GM12878 (cell line): ENCODE data around the gene TMEM14A. TPM values are rescaled to one million over a fixed set of nuclear protein-coding genes. Genes with fewer than 3 reads are reported as not detected.

Experiments used
- ATAC-seq: fragments of 200-7000 bp; cut with Tn5 transposase; 3 replicates; pipeline ENCODE4 v1.9.1; 2020; ENCODE audit warnings: mild to moderate bottlenecking, moderate library complexity
- BruUV-seq: library from RNA; stranded (reverse); fragments of 400-500 nt; replicated peaks from 2 replicates; lab custom pipeline; 2021; lab: Mats Ljungman, UMichigan
- CTCF ChIA-PET: fragments of 300-600 bp; sonication (Branson Sonifier 250); formaldehyde crosslinking; extraction: SDS; loops from one replicate; lab custom pipeline; 2021; ENCODE audit warnings: inconsistent platforms; lab: Yijun Ruan, JAX
- POLR2A ChIA-PET: fragments of 350-600 bp; formaldehyde crosslinking; extraction: SDS; loops from one replicate; lab custom pipeline; 2021; ENCODE audit warnings: inconsistent platforms; lab: Charles Lee
- RAD21 ChIA-PET: fragments of 300-600 bp; sonication (Branson Sonifier 250); formaldehyde crosslinking; loops from one replicate; lab custom pipeline; 2023; ENCODE audit warnings: antibody characterized with exemption; ENCODE audit not compliant: unreplicated experiment; lab: Charles Lee
- SMC1A ChIA-PET: fragments of 300-600 bp; sonication (Branson Sonifier 250); formaldehyde crosslinking; loops from one replicate; lab custom pipeline; 2023; ENCODE audit not compliant: unreplicated experiment, uncharacterized antibody; lab: Charles Lee
- DNase-seq: peaks from one replicate; pipeline ENCODE4 v3.0.0-alpha.2; 2011; ENCODE audit warnings: low read depth, low spot score
- FAIRE-seq: peaks from 3 replicates; lab custom pipeline; 2011; peaks lifted over from hg19 to GRCh38; lab: Jason Lieb, UNC
- H2AFZ ChIP-seq: 2 replicates; pipeline ENCODE4 v1.6.0; 2011; ENCODE audit warnings: low read depth, low read length, control low read depth; ENCODE audit not compliant: control insufficient read depth
- H3K27ac ChIP-seq: 2 replicates; pipeline ENCODE4 v1.5.1; 2011; ENCODE audit warnings: control low read depth; ENCODE audit not compliant: control insufficient read depth, insufficient read depth
- H3K27me3 ChIP-seq, 2 experiments: replicated peaks in 1 of 2; 2 replicates each; pipeline versions ENCODE4 v1.6.0 to v1.6.1; 2011; ENCODE audit warnings: low read length in 1 of 2; ENCODE audit not compliant: control insufficient read depth in 2 of 2, insufficient read depth in 2 of 2
- H3K36me3 ChIP-seq, 2 experiments: 2 replicates each; pipeline ENCODE4 v1.5.1; 2011; ENCODE audit warnings: low read length in 1 of 2; ENCODE audit not compliant: control insufficient read depth in 2 of 2, insufficient read depth in 2 of 2
- H3K4me1 ChIP-seq: 2 replicates; pipeline ENCODE4 v1.6.1; 2011; ENCODE audit warnings: mild to moderate bottlenecking, low read length, moderate library complexity, mixed read lengths; ENCODE audit not compliant: control insufficient read depth, insufficient read depth
- H3K4me2 ChIP-seq: 2 replicates; pipeline ENCODE4 v1.6.0; 2011; ENCODE audit warnings: control low read depth; ENCODE audit not compliant: control insufficient read depth, insufficient read depth
- H3K4me3 ChIP-seq: fragments of 200-600 bp; sonication (generic); 2 replicates; pipeline ENCODE4 v1.5.1; 2016
- H3K79me2 ChIP-seq: 2 replicates; pipeline ENCODE4 v1.6.0; 2011; ENCODE audit warnings: low read length; ENCODE audit not compliant: control insufficient read depth, insufficient read depth
- H3K9ac ChIP-seq: 2 replicates; pipeline ENCODE4 v1.8.0; 2011; ENCODE audit warnings: low read length, control low read depth, mixed read lengths; ENCODE audit not compliant: control insufficient read depth, insufficient read depth
- H3K9me3 ChIP-seq: replicated peaks from 3 replicates; pipeline ENCODE4 v1.5.1; 2011; ENCODE audit warnings: mild to moderate bottlenecking, low read length; ENCODE audit not compliant: control insufficient read depth, insufficient read depth
- H4K20me1 ChIP-seq: 2 replicates; pipeline ENCODE4 v1.6.0; 2011; ENCODE audit not compliant: control insufficient read depth, insufficient read depth
- CHD4 ChIP-seq: fragments of 200-600 bp; sonication (generic); IDR thresholded peaks from 2 replicates; pipeline ENCODE4 v1.6.1; 2016; ENCODE audit warnings: mild to moderate bottlenecking
- E4F1 ChIP-seq: fragments of 450-650 bp; IDR thresholded peaks from 2 replicates; pipeline ENCODE4 v1.6.1; 2018; ENCODE audit warnings: borderline replicate concordance, mild to moderate bottlenecking; ENCODE audit not compliant: partially characterized antibody
- ELK1 ChIP-seq: IDR thresholded peaks from 2 replicates; pipeline ENCODE4 v1.6.1; 2012; ENCODE audit warnings: low read depth, low read length, improper control_type of control experiment
- ESRRA ChIP-seq: IDR thresholded peaks from 2 replicates; pipeline ENCODE4 v1.6.1; 2012; ENCODE audit warnings: mild to moderate bottlenecking, low read length, improper control_type of control experiment
- KDM1A ChIP-seq: fragments of 200-600 bp; sonication (generic); IDR thresholded peaks from 2 replicates; pipeline ENCODE4 v1.6.1; 2016; ENCODE audit warnings: borderline replicate concordance
- MYB ChIP-seq: fragments of 150-350 bp; IDR thresholded peaks from 2 replicates; pipeline ENCODE4 v1.6.1; 2014; ENCODE audit warnings: mild to moderate bottlenecking, low read depth, low read length, borderline replicate concordance
- NR2F1 ChIP-seq: fragments of 450-650 bp; conservative IDR thresholded peaks from 2 replicates; pipeline ENCODE4 v1.6.1; 2017; ENCODE audit warnings: mild to moderate bottlenecking
- PML ChIP-seq: IDR thresholded peaks from 2 replicates; pipeline ENCODE4 v1.6.1; 2012; ENCODE audit warnings: low read length, inconsistent platforms
- POLR2A ChIP-seq: IDR thresholded peaks from 2 replicates; pipeline ENCODE4 v1.6.1; 2011; ENCODE audit warnings: low read depth, mild to moderate bottlenecking, low read length
- RBBP5 ChIP-seq: fragments of 200-600 bp; sonication (generic); conservative IDR thresholded peaks from 2 replicates; pipeline ENCODE4 v1.6.1; 2016
- SIN3A ChIP-seq: IDR thresholded peaks from 2 replicates; pipeline ENCODE4 v1.6.1; 2012; ENCODE audit warnings: low read depth, low read length, improper control_type of control experiment
- SMC3 ChIP-seq: IDR thresholded peaks from 2 replicates; pipeline ENCODE4 v1.6.1; 2011; ENCODE audit warnings: low read length, improper control_type of control experiment, borderline replicate concordance
- SPI1 ChIP-seq: IDR thresholded peaks from 2 replicates; pipeline ENCODE4 v1.6.1; 2011; ENCODE audit warnings: low read depth, mild to moderate bottlenecking, low read length, moderate library complexity, borderline replicate concordance; ENCODE audit not compliant: insufficient read depth
- USF1 ChIP-seq: IDR thresholded peaks from 2 replicates; pipeline ENCODE4 v1.6.1; 2011; ENCODE audit warnings: borderline replicate concordance, low read depth, mild to moderate bottlenecking, moderate library complexity, mixed read lengths, low read length; ENCODE audit not compliant: insufficient read depth; ENCODE audit errors: extremely low read length
- WGBS: methylation state at CpG from one replicate; pipeline ENCODE4 v1.1.6; 2016; ENCODE audit warnings: low lambda C conversion rate; ENCODE audit not compliant: insufficient replicate concordance, insufficient coverage; ENCODE audit errors: missing lambda C conversion rate; 5-methylcytosine and 5-hydroxymethylcytosine counted together
- in situ Hi-C: fragments of 300-500 bp; cut with MboI; formaldehyde crosslinking; loops from 9 replicates; pipeline ENCODE4 v1.14.3; 2018; ENCODE audit warnings: mixed read lengths
- intact Hi-C: fragments of 100-400 bp; cut with micrococcal nuclease; formaldehyde crosslinking; loops from one replicate; pipeline ENCODE4 v1.14.2; 2022; ENCODE audit not compliant: unreplicated experiment
- polyA plus RNA-seq, 11 experiments: library from polyadenylated mRNA; depleted of rRNA in 4 of 11; unstranded in 6 of 11; stranded (reverse) in 5 of 11; fragments of >200 nt; fragmentation: Nextera tagmentation in 4 of 11; fragmentation: Illumina TruSeq in 1 of 11; extraction: Ambion mirVana in 4 of 11; extraction: Trizol in 1 of 11; gene quantifications; 1 replicate in 1 of 11; 2 replicates in 10 of 11; pipeline versions ENCODE4 v1.2.1 to v1.2.3, GENCODE V29; 2011 to 2016; ENCODE audit warnings: inconsistent platforms in 2 of 11, missing spikeins in 2 of 11, low read depth in 1 of 11
- total RNA-seq, 4 experiments: library from RNA; depleted of rRNA in 3 of 4; stranded (reverse); fragments of >200 nt in 3 of 4; fragmentation: Illumina TruSeq in 1 of 4; extraction: Trizol in 1 of 4; gene quantifications; 2 replicates each; pipeline versions ENCODE4 v1.2.1 to v1.2.3, GENCODE V29; 2013 to 2021

Gene TMEM14A
- total and polyA plus RNA-seq, 10 of the 15 experiments (the other 5 are each of a cell fraction or from before 2014, with no cell fraction given) = 15.6 to 143 (median 33.1) TPM

DNA sequence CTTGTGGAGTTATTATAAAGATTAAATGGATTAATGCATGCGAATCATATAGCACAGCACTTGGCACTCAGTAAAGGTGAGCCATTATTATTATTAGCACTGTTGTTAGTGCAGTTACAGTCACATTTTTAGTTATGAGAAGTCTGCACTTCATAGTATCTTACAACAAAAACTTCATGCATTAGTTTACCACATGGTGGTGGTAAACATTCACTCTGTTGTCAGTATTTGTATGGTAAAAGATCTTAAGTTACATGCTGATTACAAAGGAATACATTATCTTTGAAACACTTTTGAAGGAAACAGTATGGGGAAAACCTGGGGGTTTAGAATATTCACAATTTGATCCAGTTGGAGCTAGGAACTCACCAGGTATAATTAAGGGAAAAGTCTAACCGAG lies 20.8 kb downstream of the TMEM14A start:
- no TSS peak for BruUV-seq
- POLR2A ChIA-PET = no interaction called here
- in situ Hi-C loops = no loop called here
- CTCF ChIA-PET = interaction anchor here (0.6 kb wide), 1 partner anchor 40 kb away, joined by 3 read pairs; no protein-coding TSS in a partner anchor
- no peaks in the 10 kb centered on the region for H3K4me1 ChIP-seq
- no peaks in the 10 kb centered on the region; a peak in 1 of 4 replicates for H3K27me3 ChIP-seq
- H4K20me1 ChIP-seq = no peaks in the 10 kb centered on the region
- H3K36me3 ChIP-seq = no peaks in the 10 kb centered on the region
- RAD21 ChIA-PET = no interaction called here
- no peak overlapping the region for H2AFZ ChIP-seq
- no peak overlapping the region for H3K27ac ChIP-seq
- H3K4me2 ChIP-seq = no peak overlapping the region
- H3K9ac ChIP-seq = no peak overlapping the region
- WGBS = 90% methylated on average over 2 of the region's 2 CpGs
- ATAC-seq (no peak), FAIRE-seq (no peak), DNase-seq (no peak)
- no peaks in the 10 kb centered on the region for H3K79me2 ChIP-seq
- H3K4me3 ChIP-seq = no peak overlapping the region
- H3K9me3 ChIP-seq = no peaks in the 10 kb centered on the region
- TF ChIP-seq SIN3A (no peak), NR2F1 (no peak), MYB (no peak)
- intact Hi-C loops = no loop called here
- SMC1A ChIA-PET = no interaction called here

DNA sequence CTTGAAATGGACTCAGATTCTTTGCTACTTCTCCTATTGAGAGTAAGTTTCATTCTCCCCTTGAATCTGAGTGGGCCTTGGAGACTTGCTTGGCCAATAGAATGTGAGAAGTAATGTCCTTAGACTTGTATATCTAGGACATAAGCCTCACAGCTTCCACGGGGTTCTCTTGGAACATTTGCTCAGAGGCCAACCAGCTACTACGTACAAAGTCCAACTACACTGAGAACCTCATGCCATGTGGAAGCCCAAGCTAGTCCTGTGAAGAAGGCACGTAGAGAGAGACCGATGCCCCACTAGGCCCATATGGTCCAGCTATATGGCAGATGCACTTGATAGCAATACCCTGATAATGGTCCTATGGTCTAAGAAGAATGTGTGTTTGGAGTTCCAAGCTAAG lies 22.9 kb downstream of the TMEM14A start:
- SMC1A ChIA-PET = interaction anchor here (0.6 kb wide), 1 partner anchor 138 kb away, joined by 3 read pairs; no protein-coding TSS in a partner anchor
- Histone ChIP-seq H3K4me1 (no peaks in the 10 kb centered on the region), H3K36me3 (no peaks in the 10 kb centered on the region), H2AFZ (no peak overlapping the region), H3K4me3 (no peak overlapping the region), H3K9me3 (no peaks in the 10 kb centered on the region), H3K4me2 (no peak overlapping the region), H3K27me3 (no peaks in the 10 kb centered on the region; a peak in 1 of 4 replicates), H3K27ac (no peak overlapping the region), H3K79me2 (no peaks in the 10 kb centered on the region), H4K20me1 (no peaks in the 10 kb centered on the region), H3K9ac (no peak overlapping the region)
- DNase-seq (no peak), ATAC-seq (no peak), FAIRE-seq (no peak)
- CTCF ChIA-PET = interaction anchor here (1.3 to 1.8 kb wide), 2 partner anchors 9 to 41 kb away, joined by 3 to 5 read pairs; no protein-coding TSS in a partner anchor
- POLR2A ChIA-PET = no interaction called here
- 61% methylated on average over 4 of the region's 4 CpGs for WGBS
- intact Hi-C loops (no loop called here), in situ Hi-C loops (no loop called here)
- RAD21 ChIA-PET = no interaction called here
- BruUV-seq = no TSS peak
- TF ChIP-seq ESRRA (no peak), PML (no peak), USF1 (no peak), CHD4 (no peak), POLR2A (no peak), SPI1 (no peak), ELK1 (no peak), SMC3 (no peak), RBBP5 (no peak), E4F1 (no peak), KDM1A (no peak)
